ENCODE data around the gene GYS2. TPM values are rescaled to one million over a fixed set of nuclear protein-coding genes. Genes with fewer than 3 reads are reported as not detected.

GYS2 gene
- total RNA-seq, 1 donor from 2014 or later, result not detected

GRCh38 chr12:21571046-21571445 lies 33.6 kb downstream of the GYS2 start:
- no peaks in the 10 kb centered on the region for H3K36me3 ChIP-seq (ENCODE audit: control insufficient read depth, insufficient read depth, low read length)
- no peak for TF ChIP-seq CTCF (IDR thresholded peaks at IDR 0.05; ENCODE audit: insufficient read depth, low read length, severe bottlenecking)
- H3K27me3 ChIP-seq (ENCODE audit: control insufficient read depth, insufficient read depth, low read length), result no peaks in the 10 kb centered on the region
- no peak overlapping the region for H3K4me3 ChIP-seq (ENCODE audit: low read depth, low read length)
- DNase-seq (ENCODE audit: low read depth) (no peak), FAIRE-seq (no peak)

DNA sequence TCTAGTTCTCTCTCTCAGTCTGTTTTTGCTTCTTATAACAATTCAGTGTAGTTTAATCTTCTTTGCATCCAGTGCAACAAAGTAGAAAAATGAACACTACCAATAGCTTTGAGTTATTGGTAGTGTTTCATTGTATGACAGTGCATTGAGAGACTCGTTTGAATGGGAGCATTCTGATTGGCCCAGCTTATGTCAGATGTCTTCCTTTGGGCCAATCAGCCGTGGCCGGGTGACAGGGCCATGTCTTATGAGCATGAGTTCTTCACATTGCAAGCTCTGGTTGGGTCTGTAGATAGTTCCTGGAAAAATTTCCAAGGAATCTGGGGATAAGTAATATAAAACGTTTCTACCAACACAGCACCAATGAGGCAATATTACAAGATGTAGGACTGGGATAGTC lies 36.5 kb downstream of the GYS2 start:
- Histone ChIP-seq H3K4me3 (ENCODE audit: low read depth, low read length) (no peak overlapping the region), H3K36me3 (ENCODE audit: control insufficient read depth, insufficient read depth, low read length) (no peaks in the 10 kb centered on the region), H3K27me3 (ENCODE audit: control insufficient read depth, insufficient read depth, low read length) (no peaks in the 10 kb centered on the region)
- TF ChIP-seq CTCF (IDR thresholded peaks at IDR 0.05; ENCODE audit: insufficient read depth, low read length, severe bottlenecking), result no peak
- FAIRE-seq, result no peak
- no peak for DNase-seq (ENCODE audit: low read depth)

- DNase-seq (ENCODE audit: low read depth) (no peak), FAIRE-seq (no peak)
- Histone ChIP-seq H3K27me3 (ENCODE audit: control insufficient read depth, insufficient read depth, low read length) (no peaks in the 10 kb centered on the region), H3K4me3 (ENCODE audit: low read depth, low read length) (no peak overlapping the region), H3K36me3 (ENCODE audit: control insufficient read depth, insufficient read depth, low read length) (no peaks in the 10 kb centered on the region)
- TF ChIP-seq CTCF (IDR thresholded peaks at IDR 0.05; ENCODE audit: insufficient read depth, low read length, severe bottlenecking), result no peak
Measured at GRCh38 chr12:21566907-21567394, 37.7 kb downstream of the GYS2 start.

DNA sequence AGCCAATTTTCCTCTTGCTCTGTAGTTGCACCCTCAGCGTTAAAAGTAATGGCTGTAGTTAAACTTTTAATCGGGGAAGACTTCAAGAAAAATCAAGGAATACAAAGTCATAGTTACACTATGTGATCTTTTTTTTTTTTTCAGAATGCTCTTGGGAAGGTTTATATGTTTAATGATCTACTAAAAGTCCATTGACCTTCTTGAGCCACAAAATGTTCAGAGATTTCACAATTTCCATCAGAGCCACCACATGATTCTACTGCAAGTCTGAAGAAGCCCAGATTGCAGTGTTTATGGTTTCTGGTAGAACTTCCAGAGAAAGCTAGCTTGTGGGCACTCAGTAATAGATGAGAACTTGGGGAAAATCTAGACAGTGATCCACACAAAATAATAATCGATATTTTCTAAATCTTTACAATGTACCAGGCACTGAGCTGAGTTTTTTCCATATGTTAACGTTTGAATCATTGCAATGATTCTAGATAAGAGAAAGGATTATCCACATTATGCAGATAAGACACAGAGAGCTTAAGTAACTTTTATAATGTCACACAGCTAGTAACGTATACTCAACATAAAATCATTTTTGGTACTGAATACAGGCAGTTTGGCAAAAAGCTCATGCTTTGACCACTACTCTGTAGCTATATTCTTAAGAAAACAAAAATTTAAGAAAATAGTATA lies 38.3 kb downstream of the GYS2 start:
- FAIRE-seq, result no peak
- H3K27me3 ChIP-seq (ENCODE audit: control insufficient read depth, insufficient read depth, low read length), result no peaks in the 10 kb centered on the region

DNA sequence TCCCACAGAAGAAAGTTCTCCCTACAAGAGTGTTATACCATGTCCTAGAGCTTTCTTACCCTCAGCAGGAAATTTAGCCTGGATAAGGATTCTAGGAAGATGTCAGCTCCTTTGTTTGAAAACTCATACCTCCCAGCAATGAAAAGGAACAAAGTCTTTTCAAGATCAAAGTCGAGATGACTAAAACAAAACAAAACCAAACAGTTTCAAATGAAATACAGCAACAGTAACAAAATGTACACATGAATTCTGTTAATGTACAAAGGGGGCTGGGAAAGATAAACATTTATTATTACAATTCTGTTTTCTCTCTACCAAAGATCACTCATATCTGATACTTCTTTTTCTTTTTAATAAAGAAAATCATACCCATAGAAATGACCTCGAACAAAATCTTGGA lies 41.8 kb downstream of the GYS2 start:
- DNase-seq (ENCODE audit: low read depth), result no peak
- Histone ChIP-seq H3K4me3 (ENCODE audit: low read depth, low read length) (no peak overlapping the region), H3K36me3 (ENCODE audit: control insufficient read depth, insufficient read depth, low read length) (no peaks in the 10 kb centered on the region), H3K27me3 (ENCODE audit: control insufficient read depth, insufficient read depth, low read length) (no peaks in the 10 kb centered on the region)
- no peak for FAIRE-seq
- TF ChIP-seq CTCF (IDR thresholded peaks at IDR 0.05; ENCODE audit: insufficient read depth, low read length, severe bottlenecking), result no peak

More for the DNA sequence above, 38.3 kb downstream of the GYS2 start:
- Histone ChIP-seq H3K4me3 (ENCODE audit: low read depth, low read length) (no peak overlapping the region), H3K36me3 (ENCODE audit: control insufficient read depth, insufficient read depth, low read length) (no peaks in the 10 kb centered on the region)
- TF ChIP-seq CTCF (IDR thresholded peaks at IDR 0.05; ENCODE audit: insufficient read depth, low read length, severe bottlenecking), result no peak
- DNase-seq (ENCODE audit: low read depth), result no peak

DNA sequence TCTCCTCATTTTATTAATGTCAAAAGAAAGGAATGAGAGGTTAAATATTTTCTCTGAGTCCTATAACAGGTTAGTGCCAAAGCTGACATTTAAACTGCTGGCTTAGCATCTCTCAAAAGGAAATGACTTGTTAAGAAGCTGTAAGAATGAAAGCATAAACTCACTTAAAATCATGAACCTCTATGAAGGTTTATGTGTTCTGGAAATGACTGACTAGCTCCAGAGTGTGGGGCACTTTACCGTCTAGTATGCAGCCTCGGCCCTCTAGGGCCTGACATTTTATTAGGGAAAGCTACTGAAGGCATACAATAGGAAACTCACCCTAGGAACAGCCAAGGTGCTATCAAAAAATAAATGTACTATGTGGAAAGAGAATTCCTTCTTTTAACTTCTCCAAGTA lies 43.5 kb downstream of the GYS2 start:
- no peak for TF ChIP-seq CTCF (IDR thresholded peaks at IDR 0.05; ENCODE audit: insufficient read depth, low read length, severe bottlenecking)
- Histone ChIP-seq H3K27me3 (ENCODE audit: control insufficient read depth, insufficient read depth, low read length) (no peaks in the 10 kb centered on the region), H3K4me3 (ENCODE audit: low read depth, low read length) (no peak overlapping the region), H3K36me3 (ENCODE audit: control insufficient read depth, insufficient read depth, low read length) (no peaks in the 10 kb centered on the region)
- DNase-seq (ENCODE audit: low read depth) (no peak), FAIRE-seq (no peak)
